NCI-H510A (cell line): ENCODE data around the gene MEF2B.
"Not testable (repeated sequence)": the region's sequence is repeated elsewhere in the genome, so short reads cannot be mapped to it uniquely, and the experiment has no call there.

Experiments
- DNase-seq: peaks from one replicate; lab custom pipeline; 2025; lab: John Stamatoyannopoulos, UW

The MEF2B gene

GRCh38 chr19:19155495-19156219 lies 14.4 kb downstream of the MEF2B start:
- no peak for DNase-seq

GRCh38 chr19:19154768-19155494 lies 15.1 kb downstream of the MEF2B start:
- no peak for DNase-seq

GRCh38 chr19:19152668-19153384 lies 17.2 kb downstream of the MEF2B start:
- DNase-seq = no peak

- DNase-seq = no peak
These were observed 18.6 kb downstream of the MEF2B start for GRCh38 chr19:19151418-19151817.

- no peak for DNase-seq
These were observed 20.6 kb downstream of the MEF2B start for GRCh38 chr19:19149435-19149834.

GRCh38 chr19:19148504-19148903 lies 21.6 kb downstream of the MEF2B start:
- not testable (repeated sequence) for DNase-seq

GRCh38 chr19:19147344-19147743 lies 22.7 kb downstream of the MEF2B start:
- DNase-seq = no peak

GRCh38 chr19:19146865-19147264 lies 23.2 kb downstream of the MEF2B start:
- no peak for DNase-seq

GRCh38 chr19:19145684-19146608 lies 24.1 kb downstream of the MEF2B start:
- DNase-seq = no peak

- no peak for DNase-seq
These were observed 24.8 kb downstream of the MEF2B start for GRCh38 chr19:19145281-19145680.

- DNase-seq = no peak
These were observed 27.7 kb downstream of the MEF2B start for GRCh38 chr19:19142347-19142746.

- no peak for DNase-seq
These were observed 29.6 kb downstream of the MEF2B start for GRCh38 chr19:19140476-19140875.

GRCh38 chr19:19139876-19140229 lies 30.2 kb downstream of the MEF2B start:
- no peak for DNase-seq

GRCh38 chr19:19138109-19138981 lies 31.7 kb downstream of the MEF2B start, which contains the start of gene TMEM161A:
Gene TMEM161A (minus strand): TSS chr19:19138478. CDS start chr19:19138428, 50 bp downstream.
- DNase-seq = peak; percentile 94

- DNase-seq = no peak
These were observed 32.4 kb downstream of the MEF2B start for GRCh38 chr19:19137556-19138108.

- DNase-seq = not testable (repeated sequence)
These were observed 34.4 kb downstream of the MEF2B start for GRCh38 chr19:19135713-19136112.

- peak; percentile 49 for DNase-seq
These were observed 35.3 kb downstream of the MEF2B start for GRCh38 chr19:19134687-19135158.

- no peak for DNase-seq
These were observed 36.1 kb downstream of the MEF2B start for GRCh38 chr19:19133985-19134384.

GRCh38 chr19:19132912-19133311 lies 37.2 kb downstream of the MEF2B start:
- DNase-seq = no peak

- DNase-seq = no peak
These were observed 38.1 kb downstream of the MEF2B start for GRCh38 chr19:19131989-19132388.
